Activated B cell treated with CpG ODN at 0.5 μM for 24 hours (primary cell): Measurements from ENCODE around the gene KCTD1. TPM values are rescaled to one million over a fixed set of nuclear protein-coding genes. Genes with fewer than 3 reads are reported as not detected.

Experiments used
- ATAC-seq: fragments of 200-7000 bp; cut with Tn5 transposase; one replicate; pipeline ENCODE4 v1.10.0; 2021; ENCODE audit warnings: low read depth, mild to moderate bottlenecking, moderate library complexity
- CTCF ChIA-PET: fragments of 350-600 bp; sonication (Branson Sonifier 250); formaldehyde crosslinking; loops from one replicate; lab custom pipeline; 2021; ENCODE audit warnings: antibody characterized with exemption; lab: Charles Lee
- POLR2A ChIA-PET: fragments of 350-600 bp; sonication (Branson Sonifier 250); formaldehyde crosslinking; loops from one replicate; lab custom pipeline; 2021; ENCODE audit warnings: antibody characterized with exemption; lab: Charles Lee
- DNase-seq: peaks from one replicate; pipeline ENCODE4 v3.0.0; 2022
- H3K27ac Mint-ChIP-seq: one replicate; pipeline ENCODE4 v1.8.0; 2020; ENCODE audit warnings: mixed read lengths
- H3K27me3 Mint-ChIP-seq: one replicate; pipeline ENCODE4 v1.8.0; 2021; ENCODE audit warnings: mixed read lengths
- H3K36me3 Mint-ChIP-seq: one replicate; pipeline ENCODE4 v1.8.0; 2021; ENCODE audit warnings: low read depth, mixed read lengths
- H3K4me1 Mint-ChIP-seq: one replicate; pipeline ENCODE4 v1.8.0; 2021; ENCODE audit warnings: mixed read lengths
- H3K4me3 Mint-ChIP-seq: one replicate; pipeline ENCODE4 v1.8.0; 2020; ENCODE audit warnings: mild to moderate bottlenecking, mixed read lengths
- H3K9me3 Mint-ChIP-seq: one replicate; pipeline ENCODE4 v1.8.0; 2020; ENCODE audit warnings: mixed read lengths
- CTCF ChIP-seq: fragments of 200-600 bp; IDR thresholded peaks from one replicate; pipeline ENCODE4 v1.8.0; 2022; ENCODE audit warnings: antibody characterized with exemption, mild to moderate bottlenecking
- intact Hi-C: fragments of 100-400 bp; cut with micrococcal nuclease; formaldehyde crosslinking; loops from one replicate; pipeline ENCODE4 v1.15.1; 2024
- total RNA-seq: library from RNA; stranded (reverse); gene quantifications from 2 replicates; pipeline ENCODE4 v1.2.3, GENCODE V29; 2022

KCTD1 gene
- total RNA-seq, 1 donor from 2014 or later = 4.9 TPM

DNA sequence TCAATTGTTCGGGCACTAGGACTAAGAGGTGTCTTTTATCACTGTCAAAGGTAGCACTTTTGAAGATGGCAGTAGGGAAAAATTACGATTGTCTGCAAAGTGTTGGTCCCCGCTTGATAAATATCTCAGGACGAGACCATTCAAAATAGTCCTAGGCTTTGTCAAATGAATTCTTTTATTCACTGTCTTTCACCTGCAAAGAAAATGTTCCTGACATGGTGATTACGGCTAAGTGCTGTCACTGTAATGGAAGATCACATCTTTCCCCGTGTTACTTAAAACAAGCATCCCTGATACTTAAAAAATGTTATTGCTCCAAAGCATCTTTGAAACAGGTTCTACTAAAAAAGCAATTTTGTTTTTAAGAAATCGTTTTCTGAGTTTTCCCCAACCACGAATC lies 71.7 kb downstream of the KCTD1 start:
- ATAC-seq (no peak), DNase-seq (no peak)
- Mint-ChIP-seq H3K27me3 (no peaks in the 10 kb centered on the region), H3K4me1 (no peaks in the 10 kb centered on the region), H3K36me3 (no peaks in the 10 kb centered on the region), H3K9me3 (no peaks in the 10 kb centered on the region), H3K4me3 (no peak overlapping the region), H3K27ac (no peak overlapping the region)
- no peak for TF ChIP-seq CTCF
- CTCF ChIA-PET = no interaction called here
- intact Hi-C loops = no loop called here
- POLR2A ChIA-PET = no interaction called here

- H3K4me3 Mint-ChIP-seq = no peak overlapping the region
These were observed 73.8 kb downstream of the KCTD1 start for GRCh38 chr18:26474542-26474941.

DNA sequence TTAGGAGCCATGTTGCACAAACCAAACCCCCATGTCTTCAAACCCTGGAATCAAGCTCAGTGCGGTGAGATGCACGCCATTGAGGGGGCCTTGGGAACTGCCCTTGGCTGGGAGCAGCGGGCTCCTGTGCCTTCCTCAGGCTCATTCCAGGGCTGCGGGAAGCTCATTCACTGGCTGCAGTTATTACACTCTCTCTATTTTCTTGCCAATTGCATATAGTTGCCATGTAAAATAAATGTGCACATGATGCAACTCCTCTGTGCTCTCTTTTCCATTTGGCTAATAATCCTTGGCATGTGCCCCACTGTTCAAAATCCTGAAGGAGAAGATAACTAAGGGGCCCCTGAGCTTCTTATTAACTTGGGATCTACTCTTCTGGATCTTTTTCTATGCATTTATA lies 74.7 kb downstream of the KCTD1 start:
- CTCF ChIA-PET = no interaction called here

More at GRCh38 chr18:26474542-26474941, 73.8 kb downstream of the KCTD1 start:
- H3K27ac Mint-ChIP-seq = no peak overlapping the region
- no peaks in the 10 kb centered on the region for H3K36me3 Mint-ChIP-seq
- CTCF ChIA-PET = no interaction called here
- POLR2A ChIA-PET = no interaction called here
- H3K4me1 Mint-ChIP-seq = peaks cover 2% of the 10 kb centered on the region
- intact Hi-C loops = no loop called here
- TF ChIP-seq CTCF = no peak
- no peaks in the 10 kb centered on the region for H3K9me3 Mint-ChIP-seq
- DNase-seq (no peak), ATAC-seq (no peak)
- H3K27me3 Mint-ChIP-seq = no peaks in the 10 kb centered on the region

DNA sequence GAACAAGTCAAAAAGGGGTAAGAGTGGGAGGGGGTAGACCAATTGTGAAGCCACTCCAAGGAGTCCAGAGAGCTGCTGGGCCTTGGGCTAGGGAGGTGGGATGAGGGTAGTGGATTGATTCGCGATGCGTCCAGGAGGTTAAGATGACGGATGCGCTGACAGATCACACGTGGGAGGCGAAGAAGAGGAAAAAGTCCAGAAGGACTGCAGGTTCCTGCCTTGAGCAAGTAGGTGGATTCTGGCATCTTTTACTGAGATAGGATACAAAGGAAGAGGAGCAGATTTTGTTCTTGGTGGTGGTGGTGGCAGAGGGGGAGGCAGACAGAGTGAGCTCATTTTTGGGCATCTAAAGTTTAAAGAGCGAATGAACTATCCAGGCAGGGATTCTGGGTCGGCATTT lies 76.5 kb downstream of the KCTD1 start:
- peaks cover 2% of the 10 kb centered on the region for H3K4me1 Mint-ChIP-seq
- CTCF ChIA-PET = no interaction called here
- ATAC-seq (no peak), DNase-seq (no peak)
- intact Hi-C loops = no loop called here
- no peaks in the 10 kb centered on the region for H3K36me3 Mint-ChIP-seq
- no peak overlapping the region for H3K27ac Mint-ChIP-seq
- TF ChIP-seq CTCF = no peak
- no peaks in the 10 kb centered on the region for H3K9me3 Mint-ChIP-seq
- POLR2A ChIA-PET = no interaction called here
- no peak overlapping the region for H3K4me3 Mint-ChIP-seq
- no peaks in the 10 kb centered on the region for H3K27me3 Mint-ChIP-seq

More for the DNA sequence above, 74.7 kb downstream of the KCTD1 start:
- Mint-ChIP-seq H3K9me3 (no peaks in the 10 kb centered on the region), H3K36me3 (no peaks in the 10 kb centered on the region), H3K27ac (no peak overlapping the region), H3K4me3 (no peak overlapping the region), H3K27me3 (no peaks in the 10 kb centered on the region), H3K4me1 (peaks cover 2% of the 10 kb centered on the region)
- no peak for DNase-seq
- POLR2A ChIA-PET = no interaction called here
- no peak for TF ChIP-seq CTCF
- intact Hi-C loops = no loop called here
- ATAC-seq = no peak

DNA sequence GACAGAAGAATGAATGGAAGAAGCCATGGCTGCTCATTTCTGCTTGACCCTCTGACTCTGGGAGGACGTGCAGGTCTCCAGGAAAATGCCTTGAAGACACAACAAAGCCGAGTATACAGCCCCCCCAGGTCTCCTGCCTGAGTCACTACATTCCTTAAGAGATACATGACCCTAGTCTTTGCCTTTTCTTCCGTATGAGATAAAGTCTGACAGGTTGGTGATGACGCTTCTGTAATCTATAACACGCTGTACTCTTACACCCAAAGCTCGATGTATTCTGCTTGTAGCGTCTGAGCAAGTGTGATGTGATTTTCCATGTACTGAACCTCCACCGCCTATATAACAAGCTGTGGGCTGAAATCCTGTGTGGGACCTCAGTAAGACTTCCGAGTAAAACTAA lies 77.3 kb downstream of the KCTD1 start:
- Mint-ChIP-seq H3K36me3 (no peaks in the 10 kb centered on the region), H3K4me1 (peaks cover 2% of the 10 kb centered on the region), H3K9me3 (no peaks in the 10 kb centered on the region), H3K27me3 (no peaks in the 10 kb centered on the region), H3K27ac (no peak overlapping the region), H3K4me3 (no peak overlapping the region)
- ATAC-seq (no peak), DNase-seq (no peak)
- ChIA-PET POLR2A (no interaction called here), CTCF (no interaction called here)
- intact Hi-C loops = no loop called here
- TF ChIP-seq CTCF = no peak
